ENCODE measurements around the gene UBB.
A peak's percentile ranks its signal among the peaks of the same experiment; 100 is the strongest.
"Not testable (repeated sequence)": the region's sequence is repeated elsewhere in the genome, so short reads cannot be mapped to it uniquely, and the experiment has no call there.

Gene UBB

DNA sequence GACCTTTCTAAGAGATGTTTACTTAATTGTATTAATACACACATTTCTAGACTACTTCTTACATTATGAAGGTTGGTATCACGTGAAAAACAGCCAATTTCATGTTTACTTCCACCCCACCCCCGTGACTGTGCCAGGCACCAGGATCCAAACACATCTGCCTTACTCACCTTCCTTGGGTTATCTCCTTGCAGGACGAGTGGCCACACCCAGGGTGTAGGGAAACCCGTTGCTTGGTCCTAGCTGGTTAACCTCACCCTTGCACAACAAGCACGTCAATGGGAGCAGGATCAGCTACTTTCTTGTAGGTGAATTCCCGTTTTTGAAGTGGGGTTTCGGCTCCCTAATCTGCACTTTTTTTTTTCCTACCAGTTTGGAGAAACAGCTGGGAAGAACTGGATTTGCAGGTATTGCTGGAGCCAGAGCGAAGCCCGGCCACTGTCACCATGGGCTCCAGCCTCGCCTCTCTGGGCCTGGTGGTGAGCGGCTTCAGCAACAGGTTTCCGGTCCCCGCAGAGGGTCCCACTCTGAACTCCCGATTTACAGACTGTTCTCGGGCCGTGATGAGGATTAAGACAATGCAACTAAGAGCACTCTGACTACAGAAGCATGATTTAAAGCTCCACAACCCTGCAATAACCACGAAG, 2.1 kb upstream of the UBB start:
- DNase-seq, result no peak

DNA sequence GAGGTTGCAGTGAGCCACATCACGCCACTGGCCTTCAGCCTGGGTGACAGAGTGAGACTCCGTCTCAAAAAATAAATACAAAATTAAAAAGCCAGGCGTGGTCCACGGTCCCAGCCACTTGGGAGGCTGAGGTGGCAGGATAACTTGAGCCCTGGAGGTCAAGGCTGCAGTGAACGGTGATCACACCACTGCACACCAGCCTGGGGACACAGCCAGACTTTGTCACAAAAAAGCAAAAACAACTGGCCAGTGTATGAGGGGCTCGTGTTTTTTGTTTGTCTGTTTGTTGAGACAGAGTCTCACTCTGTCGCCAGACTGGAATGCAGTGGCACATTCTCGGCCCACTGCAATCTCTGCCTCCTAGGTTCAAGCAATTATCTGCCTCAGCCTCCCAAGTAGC, 1.2 kb upstream of the UBB start:
- no peak for DNase-seq

DNA sequence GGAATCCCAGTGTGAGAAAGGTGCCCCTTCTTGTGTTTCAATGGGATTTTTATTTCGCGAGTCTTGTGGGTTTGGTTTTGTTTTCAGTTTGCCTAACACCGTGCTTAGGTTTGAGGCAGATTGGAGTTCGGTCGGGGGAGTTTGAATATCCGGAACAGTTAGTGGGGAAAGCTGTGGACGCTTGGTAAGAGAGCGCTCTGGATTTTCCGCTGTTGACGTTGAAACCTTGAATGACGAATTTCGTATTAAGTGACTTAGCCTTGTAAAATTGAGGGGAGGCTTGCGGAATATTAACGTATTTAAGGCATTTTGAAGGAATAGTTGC, 567 bp downstream of the UBB start:
- DNase-seq, result no peak

DNA sequence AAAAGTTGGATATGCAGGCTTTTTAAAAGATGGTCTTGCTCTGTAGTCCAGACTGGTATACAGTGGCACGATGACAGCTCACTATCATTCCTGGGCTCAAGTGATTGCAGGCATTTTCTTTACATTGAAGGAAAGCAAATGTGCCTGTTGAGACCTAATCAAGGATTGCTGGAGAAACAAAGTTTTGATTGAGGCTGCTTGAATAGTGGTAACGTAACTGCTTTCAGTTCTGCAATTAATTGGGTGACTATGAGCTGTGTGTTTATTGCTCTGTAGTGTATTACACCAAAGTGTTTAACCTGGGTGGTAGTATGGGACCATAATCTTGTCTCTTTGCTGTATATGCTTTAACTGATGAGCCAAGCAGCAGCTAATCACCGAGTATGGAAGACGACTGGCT, 2.3 kb downstream of the UBB start:
- no peak for DNase-seq

DNA sequence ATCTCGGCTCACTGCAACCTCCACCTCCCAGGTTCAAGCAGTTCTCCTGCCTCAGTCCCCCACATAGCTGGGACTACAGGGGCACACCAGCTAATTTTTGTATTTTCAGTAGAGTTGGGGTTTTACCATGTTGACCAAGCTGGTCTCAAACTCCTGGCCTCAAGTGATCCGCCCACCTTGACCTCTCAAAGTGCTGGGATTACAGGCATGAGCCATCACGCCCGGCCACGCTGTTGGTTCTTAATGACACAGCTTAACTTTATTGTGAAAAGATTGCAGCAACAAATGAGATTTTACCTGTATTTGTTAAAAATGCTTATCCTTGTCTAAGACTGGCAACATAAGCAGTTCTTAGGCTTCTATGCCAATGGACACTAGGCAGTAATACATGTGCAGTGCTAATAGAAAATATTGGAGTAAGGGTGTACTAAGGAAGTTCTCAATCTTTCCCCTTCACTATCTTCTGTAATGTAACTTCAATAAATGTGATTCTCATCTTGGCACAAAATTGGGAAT, 2.9 kb downstream of the UBB start:
- no peak for DNase-seq

DNA sequence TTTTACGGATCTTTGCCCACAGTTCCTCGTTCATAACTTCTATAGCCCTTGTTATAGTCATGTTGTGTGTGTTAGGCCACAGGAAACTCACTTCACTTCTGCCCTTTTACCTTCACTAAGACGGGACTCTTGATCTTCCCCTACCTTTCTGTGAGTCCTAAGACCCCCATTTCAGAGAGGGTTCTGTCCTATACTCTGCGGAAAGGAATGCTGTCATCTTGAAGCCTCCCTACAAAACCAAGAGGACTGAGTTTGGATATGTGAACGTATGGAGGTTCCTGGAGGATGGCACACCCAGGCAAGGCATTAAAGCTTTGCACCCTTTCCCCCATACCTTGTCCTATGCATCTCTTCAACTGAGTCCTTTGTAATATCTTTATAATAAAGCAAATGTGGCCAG, 3.7 kb downstream of the UBB start:
- no peak for DNase-seq

DNA sequence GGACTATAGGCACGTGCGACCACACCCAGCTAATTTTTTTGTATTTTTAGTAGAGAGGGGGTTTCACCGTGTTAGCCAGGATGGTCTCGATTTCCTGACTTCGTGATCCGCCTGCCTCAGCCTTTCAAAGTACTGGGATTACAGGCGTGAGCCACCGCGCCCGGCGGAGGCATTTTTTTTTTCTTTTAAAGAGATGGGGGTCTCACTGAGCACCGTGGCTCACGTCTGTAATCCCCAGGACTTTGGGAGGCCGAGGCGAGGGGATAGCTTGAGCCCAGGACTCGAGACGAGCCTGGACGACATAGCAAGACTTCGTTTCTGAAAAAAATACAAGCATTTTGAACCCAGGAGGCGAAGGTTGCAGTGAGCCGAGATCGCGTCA, 5.2 kb downstream of the UBB start:
- not testable (repeated sequence) for DNase-seq

DNA sequence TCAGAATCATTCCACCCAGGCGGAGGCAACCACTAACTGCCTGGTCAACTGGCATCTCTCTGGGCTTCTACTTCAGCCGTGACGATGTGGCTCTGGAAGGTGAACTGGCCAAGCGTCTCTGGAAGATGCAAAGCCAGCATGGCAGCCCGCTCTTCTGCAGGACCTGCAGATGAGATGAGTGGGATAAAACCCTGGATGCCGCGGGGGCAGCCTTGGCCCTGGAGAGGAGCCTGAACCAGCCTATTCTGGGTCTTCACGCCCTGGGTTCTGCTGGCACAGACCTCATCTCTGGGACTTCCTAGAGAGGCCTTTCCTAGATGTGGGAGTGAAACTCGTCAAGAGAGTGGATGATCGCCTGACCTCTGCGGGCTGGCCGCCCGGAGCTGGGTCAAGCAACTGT, 10.6 kb downstream of the UBB start:
- DNase-seq, result no peak

DNA sequence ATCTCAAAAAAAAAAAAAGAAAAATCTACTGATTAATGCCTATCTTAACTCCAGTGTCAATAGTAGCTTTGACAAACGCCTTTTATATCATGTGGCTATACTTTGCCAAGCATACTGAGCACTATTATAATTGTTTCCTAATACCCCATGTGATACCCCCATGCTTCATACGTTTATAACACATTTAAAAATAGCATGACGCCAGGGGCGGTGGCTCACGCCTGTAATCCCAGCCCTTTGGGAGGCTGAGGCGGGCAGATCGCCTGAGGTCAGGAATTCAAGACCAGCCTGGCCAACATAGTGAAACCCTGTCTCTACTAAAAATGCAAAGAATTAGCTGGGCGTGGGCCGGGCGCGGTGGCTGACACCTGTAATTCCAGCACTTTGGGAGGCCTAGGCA, 11.6 kb downstream of the UBB start:
- DNase-seq, result not testable (repeated sequence)

DNA sequence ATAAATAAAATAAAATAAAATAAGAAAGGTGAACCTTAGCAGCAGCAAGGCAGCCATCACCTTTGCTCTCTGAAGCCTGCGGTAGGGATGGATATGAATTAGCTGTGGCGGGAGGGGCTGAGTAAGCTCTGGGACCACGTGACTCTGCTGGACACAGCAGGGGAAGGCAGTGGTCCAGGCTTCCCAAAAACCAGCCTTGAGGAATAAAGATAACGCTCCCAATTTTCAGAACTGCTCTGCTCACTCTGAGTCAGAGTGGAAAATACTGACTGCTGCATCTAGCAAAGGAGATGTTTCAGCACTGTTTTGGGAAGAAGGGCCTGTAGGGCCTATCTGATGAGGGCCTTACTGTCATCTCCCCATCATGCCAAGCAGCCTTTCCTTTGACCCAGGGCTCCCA, 15.0 kb downstream of the UBB start:
- not testable (repeated sequence) for DNase-seq

DNA sequence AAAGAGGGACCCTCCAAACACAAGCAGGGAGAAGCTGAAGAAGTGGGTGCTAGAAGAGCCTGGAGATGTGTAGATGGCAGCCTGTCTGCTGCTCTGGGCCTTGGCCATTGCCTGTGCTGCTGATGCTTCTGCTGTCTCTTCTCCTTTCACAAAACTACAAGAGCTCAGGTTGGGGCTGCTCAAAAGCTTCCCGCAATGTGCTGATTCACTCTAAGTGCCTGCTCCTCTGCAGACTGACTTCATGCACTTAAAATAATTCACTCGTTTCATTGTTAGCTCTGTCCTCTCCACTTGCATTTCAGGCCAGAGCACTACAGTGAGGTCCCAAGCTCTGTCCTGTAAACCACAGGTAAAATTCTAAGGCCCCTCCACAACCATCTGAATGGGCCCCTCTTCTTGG, 15.8 kb downstream of the UBB start:
- DNase-seq, result not testable (repeated sequence)

DNA sequence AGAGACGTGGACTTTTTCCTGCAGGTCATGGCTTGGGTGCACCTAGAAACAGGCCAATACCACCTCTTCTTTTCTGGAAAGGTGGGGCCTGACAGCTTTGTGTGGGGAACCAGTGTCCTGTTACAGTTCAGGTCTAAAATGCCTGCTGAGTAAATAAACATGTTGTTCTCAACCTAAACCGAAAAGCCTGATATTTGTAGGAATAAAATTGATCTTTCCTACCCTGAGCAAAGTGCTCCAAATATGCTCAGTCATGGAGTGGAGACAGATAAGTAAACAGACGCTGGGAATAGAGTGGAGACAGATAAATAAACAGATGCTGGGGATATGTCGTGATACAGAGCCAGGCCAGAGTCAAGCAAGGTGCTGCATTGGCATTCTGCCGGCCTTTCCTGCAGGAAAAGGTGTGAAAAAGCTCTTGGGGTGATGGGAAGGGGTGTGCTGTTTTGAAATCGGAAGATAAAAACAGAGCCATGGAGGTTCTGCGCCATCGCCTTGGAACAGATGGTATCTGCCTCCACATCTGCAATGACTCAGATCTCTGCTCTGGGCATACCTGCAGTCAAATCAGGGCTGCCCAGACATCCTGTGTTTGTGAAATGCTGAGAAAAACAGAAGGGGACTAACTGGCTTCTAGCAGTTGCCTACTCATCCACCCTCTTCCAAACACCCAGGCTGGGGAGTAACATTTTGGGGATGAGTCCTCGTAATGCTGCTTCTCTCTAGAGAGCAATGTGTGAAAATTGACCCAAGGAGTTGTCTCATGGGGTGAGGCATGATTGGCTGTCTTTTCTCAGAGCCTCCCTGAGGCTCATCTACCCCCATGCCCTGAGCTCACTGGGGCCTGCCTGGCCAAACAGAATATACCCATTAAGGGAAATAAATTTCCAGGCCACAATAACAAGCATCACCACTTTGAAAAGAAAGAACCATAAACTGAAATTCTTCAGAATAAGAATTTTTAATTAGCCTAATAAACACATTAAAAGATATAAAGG, 17.7 kb downstream of the UBB start:
- DNase-seq, result no peak

DNA sequence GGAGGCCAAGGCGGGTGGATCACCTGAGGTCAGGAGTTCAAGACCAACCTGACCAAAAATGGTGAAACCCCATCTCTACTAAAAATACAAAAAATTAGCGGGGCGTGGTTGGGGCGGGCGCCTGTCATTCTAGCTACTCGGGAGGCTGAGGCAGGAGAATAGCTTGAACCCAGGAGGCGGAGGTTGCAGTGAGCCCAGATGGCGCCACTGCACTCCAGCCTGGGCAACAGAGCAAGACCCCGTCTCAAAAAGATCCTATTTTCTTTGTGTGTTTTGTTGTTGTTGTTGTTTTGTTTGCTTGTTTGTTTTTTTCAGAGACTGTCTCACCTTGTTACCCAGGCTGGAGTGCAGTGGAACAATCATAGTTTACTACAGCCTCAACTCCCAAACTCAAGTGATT, 23.0 kb downstream of the UBB start:
- DNase-seq, result not testable (repeated sequence)

DNA sequence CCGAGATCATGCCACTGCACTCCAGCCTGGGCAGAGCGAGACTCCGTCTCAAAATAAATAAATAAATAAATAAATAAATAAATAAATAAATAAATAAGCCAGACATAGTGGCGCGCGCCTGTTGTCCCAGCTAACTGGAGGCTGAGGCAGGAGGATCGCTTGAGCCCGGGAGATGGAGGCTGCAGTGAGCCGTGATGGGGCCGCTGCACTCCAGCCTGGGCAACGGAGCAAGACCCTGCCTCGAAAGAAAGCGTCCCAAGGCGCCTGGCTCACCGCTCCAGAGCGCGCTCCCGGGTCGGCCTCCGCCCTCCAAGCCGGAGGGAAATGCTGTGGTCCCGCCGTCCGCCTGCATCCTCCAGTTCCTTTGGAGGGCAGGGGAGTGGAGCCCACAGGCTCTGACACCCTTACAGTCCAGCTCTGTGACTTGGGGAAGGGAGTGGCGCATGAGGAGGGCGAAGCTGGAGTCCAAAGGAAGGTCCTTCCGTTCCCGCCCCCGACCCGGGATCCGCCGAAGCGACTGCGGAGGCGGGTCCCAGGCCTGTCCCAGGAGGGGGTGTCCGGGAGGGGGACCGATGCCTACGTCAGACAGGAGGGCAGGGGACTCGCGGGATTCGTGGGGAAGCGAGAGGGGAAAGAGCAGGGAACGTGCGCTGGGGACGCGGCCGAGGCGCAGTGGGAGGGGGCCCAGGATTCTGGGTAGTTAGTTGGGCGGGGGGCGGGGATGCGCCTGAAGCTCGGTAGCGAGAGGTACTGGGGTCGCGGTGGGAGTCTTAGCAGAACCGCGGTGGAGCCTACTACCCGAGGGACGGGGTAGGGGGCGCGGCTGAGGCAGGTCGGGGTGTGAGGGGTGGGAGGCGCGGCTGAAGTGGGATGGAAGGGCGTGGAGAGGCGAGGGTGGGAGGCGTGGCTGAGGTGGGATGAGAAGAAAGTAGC, 26.1 kb downstream of the UBB start:
- no peak for DNase-seq

DNA sequence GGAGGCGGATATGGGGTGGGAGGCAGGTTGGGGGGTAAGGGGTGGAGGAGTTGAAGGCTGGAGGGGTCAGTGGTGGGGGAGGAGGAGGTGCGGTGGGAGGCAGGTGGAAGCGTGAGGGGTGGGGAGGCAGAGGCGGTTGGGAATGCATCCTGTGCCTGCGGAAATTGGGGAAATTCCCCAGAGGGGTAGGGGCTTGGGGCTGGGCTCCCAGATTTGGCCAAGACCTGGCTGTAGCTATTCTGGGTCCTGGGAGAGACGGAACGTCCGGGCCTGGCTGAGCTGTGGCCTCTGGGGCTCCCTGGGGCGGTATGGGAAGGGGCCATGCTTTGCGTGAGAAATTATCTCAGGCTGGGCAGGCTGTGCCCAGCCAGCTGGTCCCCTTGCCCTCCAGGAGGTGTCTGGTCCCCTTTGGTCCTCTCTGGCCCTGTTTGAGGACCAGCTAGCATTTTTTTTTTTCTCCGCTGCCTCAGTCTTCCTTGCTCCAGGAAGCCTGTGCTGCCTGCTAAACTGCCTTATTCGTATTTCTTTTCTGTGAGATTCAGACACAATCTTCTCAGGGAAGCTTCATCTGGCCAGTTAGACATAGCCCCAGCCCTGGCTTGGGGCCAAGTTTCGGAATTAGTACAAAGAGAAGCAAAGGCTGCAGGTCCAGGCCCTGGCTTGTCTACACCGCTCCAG, 27.2 kb downstream of the UBB start:
- DNase-seq, result peak; percentile 45

DNA sequence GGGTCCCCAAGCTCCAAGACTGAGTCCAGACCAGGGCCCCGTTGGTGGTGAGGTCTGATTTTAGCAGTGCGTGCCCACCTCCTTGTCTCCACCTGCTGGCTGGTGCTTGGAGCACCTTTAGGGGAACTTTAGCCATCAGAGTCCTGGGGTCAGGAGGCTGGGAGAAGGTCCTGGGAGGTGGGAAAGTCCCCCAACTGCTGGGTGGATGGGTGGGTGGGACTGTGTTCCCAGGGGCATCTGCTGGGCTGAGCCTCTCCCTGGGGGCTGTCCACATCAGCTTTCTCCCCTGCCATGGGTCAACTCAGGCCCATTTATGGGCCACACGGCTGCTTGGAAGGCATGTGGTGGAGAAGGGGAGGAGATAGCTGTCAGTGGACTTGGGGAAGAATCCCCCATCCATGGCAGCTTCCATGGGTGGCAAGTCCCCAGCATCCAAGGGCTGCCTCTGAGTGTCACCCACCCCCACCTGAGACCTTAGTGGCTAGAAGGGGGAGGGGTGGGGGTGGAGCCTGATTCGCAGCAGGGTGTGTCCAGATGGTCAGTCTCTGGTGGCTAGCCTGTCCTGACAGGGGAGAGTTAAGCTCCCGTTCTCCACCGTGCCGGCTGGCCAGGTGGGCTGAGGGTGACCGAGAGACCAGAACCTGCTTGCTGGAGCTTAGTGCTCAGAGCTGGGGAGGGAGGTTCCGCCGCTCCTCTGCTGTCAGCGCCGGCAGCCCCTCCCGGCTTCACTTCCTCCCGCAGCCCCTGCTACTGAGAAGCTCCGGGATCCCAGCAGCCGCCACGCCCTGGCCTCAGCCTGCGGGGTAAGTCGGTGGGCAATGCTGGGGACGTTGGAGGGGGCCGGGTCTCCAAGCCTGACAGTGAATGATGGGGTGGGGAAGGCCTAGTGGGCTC, 34.4 kb downstream of the UBB start, which contains the start of gene TRPV2:
TSS of gene TRPV2 (plus strand) at position 541 of the 894 bp plus-strand sequence. CDS start 2,098 bp downstream, outside the sequence.
- DNase-seq, result no peak

DNA sequence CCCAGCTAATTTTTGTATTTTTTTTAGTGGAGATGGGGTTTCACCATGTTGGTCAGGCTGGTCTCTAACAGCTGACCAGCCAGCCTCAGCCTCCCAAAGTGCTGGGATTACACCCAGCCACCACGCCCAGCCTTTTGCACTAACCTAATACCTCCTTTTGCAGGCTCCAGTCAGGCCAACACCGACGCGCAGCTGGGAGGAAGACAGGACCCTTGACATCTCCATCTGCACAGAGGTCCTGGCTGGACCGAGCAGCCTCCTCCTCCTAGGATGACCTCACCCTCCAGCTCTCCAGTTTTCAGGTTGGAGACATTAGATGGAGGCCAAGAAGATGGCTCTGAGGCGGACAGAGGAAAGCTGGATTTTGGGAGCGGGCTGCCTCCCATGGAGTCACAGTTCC, 36.5 kb downstream of the UBB start:
- no peak for DNase-seq

DNA sequence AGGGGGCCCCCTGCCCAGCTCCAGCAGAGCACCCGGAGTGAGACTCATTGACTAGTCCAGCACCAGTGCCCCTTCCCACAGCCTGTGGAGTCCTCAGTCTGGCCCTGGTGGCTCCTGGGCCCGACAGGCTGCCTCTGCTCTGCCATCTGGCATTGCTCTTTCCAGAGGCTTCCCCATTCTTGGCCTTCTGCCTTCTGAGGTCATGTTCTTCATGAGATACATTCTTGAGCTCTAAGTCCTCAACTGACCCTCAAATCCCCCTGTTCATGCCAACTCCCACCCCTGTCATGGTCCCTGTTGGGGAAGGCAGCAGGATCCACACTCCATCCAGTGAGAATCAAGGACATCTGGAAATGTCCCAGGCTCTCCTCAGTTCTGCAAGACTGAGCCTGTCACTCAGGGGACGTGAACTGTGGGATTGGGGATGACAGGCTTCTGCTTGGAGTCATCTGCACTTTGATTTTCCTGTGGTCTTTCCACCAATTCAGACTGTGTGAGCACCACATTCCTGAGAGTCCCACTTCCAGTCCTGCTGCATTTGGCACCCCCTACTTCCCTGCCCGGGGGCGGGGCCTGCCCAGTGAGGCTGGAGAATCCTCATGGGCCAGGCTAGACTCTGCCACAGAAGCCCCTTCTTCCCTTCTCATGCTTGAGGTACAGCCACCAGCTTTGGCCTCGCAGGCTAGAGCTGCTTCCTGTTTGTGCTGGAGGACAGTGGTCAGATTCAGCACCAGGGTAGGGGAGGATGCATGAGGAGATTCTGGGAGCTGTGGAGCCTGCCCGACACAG, 37.2 kb downstream of the UBB start:
- no peak for DNase-seq

DNA sequence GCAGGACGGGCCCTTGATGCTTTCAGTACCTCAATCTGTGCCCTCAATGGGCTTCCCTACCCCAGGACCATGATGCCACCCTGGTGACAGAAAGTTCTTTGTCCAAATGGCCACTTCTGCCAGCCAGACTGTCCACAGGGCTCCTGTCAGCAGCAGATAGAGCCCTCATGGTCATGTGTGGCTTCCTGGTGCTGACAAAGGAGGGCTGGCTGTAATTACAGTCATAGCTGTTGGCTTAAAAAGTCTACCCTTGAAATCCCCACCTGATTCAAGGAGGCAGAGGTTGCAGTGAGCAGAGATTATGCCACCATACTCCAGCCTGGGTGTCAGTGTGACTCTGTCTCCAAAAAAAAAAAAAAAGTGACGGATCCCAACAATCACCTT, 37.8 kb downstream of the UBB start:
- no peak for DNase-seq
